ENCODE data around the gene KIF6. TPM values are rescaled to one million over a fixed set of nuclear protein-coding genes. Genes with fewer than 3 reads are reported as not detected.
A peak's percentile ranks its signal among the peaks of the same experiment; 100 is the strongest.

The KIF6 gene
- total and polyA plus RNA-seq, 8 donors, result 0.19 to 1.0 (median 0.44) TPM

GRCh38 chr6:39521958-39522357 is 203.2 kb downstream of the KIF6 start:
- FAIRE-seq (no peak), DNase-seq (no peak), ATAC-seq (peak in 2 of 4 donors; percentile 41 to 56)
- no peaks in the 10 kb centered on the region for H3K9me3 ChIP-seq
- no peaks in the 10 kb centered on the region for H3K4me1 ChIP-seq
- intact Hi-C loops (cut with DNase I), result no loop called here
- H3K36me3 ChIP-seq, result no peaks in the 10 kb centered on the region
- WGBS, 2 donors, result 9 to 10% methylated on average over 2 of the region's 2 CpGs
- H3K27ac ChIP-seq, result no peak overlapping the region
- H3K27me3 ChIP-seq, result no peaks in the 10 kb centered on the region
- no peak for TF ChIP-seq CTCF (IDR thresholded peaks at IDR 0.05)
- H3K4me3 ChIP-seq, result no peak overlapping the region

- 72 to 84% methylated on average over 1 of the region's 1 CpG for WGBS, 2 donors
- intact Hi-C loops (cut with DNase I), result no loop called here
- no peak for ATAC-seq
- Histone ChIP-seq H3K27me3 (no peaks in the 10 kb centered on the region), H3K9me3 (no peaks in the 10 kb centered on the region), H3K27ac (no peak overlapping the region), H3K4me1 (no peaks in the 10 kb centered on the region), H3K4me3 (no peak overlapping the region), H3K36me3 (no peaks in the 10 kb centered on the region)
- no peak for TF ChIP-seq CTCF (IDR thresholded peaks at IDR 0.05)
- DNase-seq, result no peak
- FAIRE-seq, result no peak
Measured at GRCh38 chr6:39520916-39521315, 204.3 kb downstream of the KIF6 start.

DNA sequence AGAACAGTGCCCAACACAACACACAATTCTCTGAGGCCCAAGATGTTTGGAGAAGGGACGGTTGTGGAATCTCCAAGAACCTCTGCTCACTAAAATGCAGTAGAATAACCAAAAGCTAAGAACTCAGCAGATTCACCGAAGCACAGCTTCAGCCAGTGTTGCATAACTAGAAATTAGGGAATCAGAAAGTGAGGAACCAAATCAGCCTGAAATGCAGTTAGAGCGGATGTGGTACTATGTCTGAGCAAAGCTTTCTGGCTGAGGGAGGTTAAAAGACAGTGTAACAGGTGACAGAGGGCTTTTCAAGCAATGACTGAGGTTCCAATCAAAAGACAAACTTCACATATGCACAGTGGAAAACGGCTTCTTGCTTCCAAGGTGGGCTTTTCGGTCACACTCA is 204.8 kb downstream of the KIF6 start:
- intact Hi-C loops (cut with DNase I), result no loop called here
- Histone ChIP-seq H3K9me3 (no peaks in the 10 kb centered on the region), H3K4me1 (no peaks in the 10 kb centered on the region), H3K27me3 (no peaks in the 10 kb centered on the region), H3K27ac (no peak overlapping the region), H3K36me3 (no peaks in the 10 kb centered on the region), H3K4me3 (no peak overlapping the region)
- peak in 1 of 4 donors; percentile 34 for ATAC-seq
- DNase-seq, result no peak
- no peak for TF ChIP-seq CTCF (IDR thresholded peaks at IDR 0.05)
- no peak for FAIRE-seq
- 84 to 89% methylated on average over 5 of the region's 5 CpGs for WGBS, 2 donors

DNA sequence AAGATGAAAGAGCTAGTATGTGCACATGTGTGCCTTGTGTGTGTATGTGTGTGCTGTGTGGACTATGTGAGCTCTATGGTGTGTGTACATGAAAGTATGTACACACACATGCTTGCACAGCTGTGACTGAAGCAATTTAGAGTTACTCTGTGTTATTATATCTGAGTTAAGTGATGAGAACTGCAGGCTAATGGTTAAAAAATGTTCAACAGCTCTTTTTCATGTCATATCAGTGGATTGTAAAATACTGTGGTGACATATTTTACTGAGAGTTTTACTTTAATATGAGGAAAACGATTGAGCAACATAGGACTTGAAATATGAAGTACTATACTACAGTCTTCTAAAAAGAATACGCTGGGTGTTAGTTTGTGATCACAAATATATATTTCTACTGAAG is 207.0 kb downstream of the KIF6 start:
- DNase-seq, result no peak
- Histone ChIP-seq H3K27me3 (no peaks in the 10 kb centered on the region), H3K27ac (no peak overlapping the region), H3K9me3 (no peaks in the 10 kb centered on the region), H3K4me3 (no peak overlapping the region), H3K4me1 (no peaks in the 10 kb centered on the region), H3K36me3 (no peaks in the 10 kb centered on the region)
- TF ChIP-seq CTCF (IDR thresholded peaks at IDR 0.05), result no peak
- intact Hi-C loops (cut with DNase I), result no loop called here
- FAIRE-seq, result no peak
- no peak for ATAC-seq
- 62 to 68% methylated on average over 2 of the region's 2 CpGs for WGBS, 2 donors

DNA sequence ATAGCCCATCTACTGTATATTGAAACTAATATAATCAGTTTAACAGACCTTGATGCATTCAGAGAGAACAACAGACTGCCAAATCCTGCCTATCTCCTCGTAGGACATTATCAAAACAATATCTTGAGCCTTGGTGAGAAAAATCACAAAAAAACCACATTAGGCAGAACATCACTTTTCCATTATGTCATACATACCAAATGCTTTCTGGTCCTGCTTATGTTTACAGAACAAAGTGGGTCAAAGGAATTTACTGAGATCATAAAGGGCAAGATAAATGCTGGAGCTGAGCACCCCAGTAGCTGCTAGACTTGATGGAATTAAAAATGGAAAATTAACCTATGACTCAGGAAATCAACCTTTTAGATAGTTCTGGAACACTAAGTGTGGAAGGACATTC is 207.5 kb downstream of the KIF6 start:
- no peaks in the 10 kb centered on the region for H3K9me3 ChIP-seq
- no peaks in the 10 kb centered on the region for H3K36me3 ChIP-seq
- ATAC-seq (no peak), DNase-seq (no peak), FAIRE-seq (no peak)
- H3K4me3 ChIP-seq, result no peak overlapping the region
- intact Hi-C loops (cut with DNase I), result no loop called here
- H3K4me1 ChIP-seq, result no peaks in the 10 kb centered on the region
- WGBS, 2 donors, result 40% methylated on average over 1 of the region's 1 CpG
- H3K27ac ChIP-seq, result no peak overlapping the region
- no peaks in the 10 kb centered on the region for H3K27me3 ChIP-seq
- no peak for TF ChIP-seq CTCF (IDR thresholded peaks at IDR 0.05)
